ENCODE results near the gene TLE6. TPM values are rescaled to one million over a fixed set of nuclear protein-coding genes. Genes with fewer than 3 reads are reported as not detected.
A peak's percentile ranks its signal among the peaks of the same experiment; 100 is the strongest.

The TLE6 gene
- total and polyA plus RNA-seq, 2 of the 13 experiments (the other 11 are each of a cell fraction or from before 2014, with no cell fraction given), result 0.24 to 5.5 TPM

- no peak for TF ChIP-seq ZNF704 (CRISPR knock-in tag; IDR thresholded peaks at IDR 0.05; ENCODE audit: borderline replicate concordance)
- TF ChIP-seq NFE2 (CRISPR knock-in tag; IDR thresholded peaks at IDR 0.05), result no peak
- TF ChIP-seq SRSF1 (optimal IDR thresholded peaks at IDR 0.05; ENCODE audit: low read depth, low read length), result no peak
- TF ChIP-seq NFE2L1 (CRISPR knock-in tag; IDR thresholded peaks at IDR 0.05; ENCODE audit: borderline replicate concordance), result no peak
- peak; percentile 74; the same call in 1 of the 2 replicates for TF ChIP-seq ZNF580 (CRISPR knock-in tag; IDR thresholded peaks at IDR 0.05; ENCODE audit: borderline replicate concordance, low read depth)
- TF ChIP-seq ZMYM3 (CRISPR knock-in tag; IDR thresholded peaks at IDR 0.05), result peak; percentile 44; the same call in 1 of the 2 replicates
- TF ChIP-seq HES4 (CRISPR knock-in tag; IDR thresholded peaks at IDR 0.05; ENCODE audit: borderline replicate concordance), result no peak; the same call in 1 of the 2 replicates
- TF ChIP-seq PBX2 (CRISPR knock-in tag; IDR thresholded peaks at IDR 0.05), result peak; percentile 90
- no peak for TF ChIP-seq ZNF547 (CRISPR knock-in tag; IDR thresholded peaks at IDR 0.05)
- peak; percentile 85 for TF ChIP-seq NR0B2 (CRISPR knock-in tag; IDR thresholded peaks at IDR 0.05)
- no peak for TF ChIP-seq ZNF841 (CRISPR knock-in tag; IDR thresholded peaks at IDR 0.05; ENCODE audit: borderline replicate concordance)
- TF ChIP-seq KDM5A (IDR thresholded peaks at IDR 0.05; ENCODE audit: borderline replicate concordance, low read length), result no peak
- TF ChIP-seq TFDP1 (CRISPR knock-in tag; IDR thresholded peaks at IDR 0.05; ENCODE audit: borderline replicate concordance), result peak; percentile 65; the same call in 1 of the 2 replicates
- no peak for TF ChIP-seq E2F1 (CRISPR knock-in tag; IDR thresholded peaks at IDR 0.05)
- no peak for TF ChIP-seq SNAPC2 (CRISPR knock-in tag; IDR thresholded peaks at IDR 0.05)
- no peak for TF ChIP-seq FOXM1 (CRISPR knock-in tag; IDR thresholded peaks at IDR 0.05)
- no peak for TF ChIP-seq CEBPZ (IDR thresholded peaks at IDR 0.05; ENCODE audit: low read length)
- no peak for TF ChIP-seq ZNF317 (CRISPR knock-in tag; IDR thresholded peaks at IDR 0.05)
- no peak for TF ChIP-seq MAF1 (CRISPR knock-in tag; IDR thresholded peaks at IDR 0.05; ENCODE audit: borderline replicate concordance)
Observed at GRCh38 chr19:2977001-2977745, at the start of gene TLE6 (continued).

All from HepG2 (cell line).